MG63 (cell line): ENCODE results near the gene BBOF1. TPM values are rescaled to one million over a fixed set of nuclear protein-coding genes. Genes with fewer than 3 reads are reported as not detected.
A peak's percentile ranks its signal among the peaks of the same experiment; 100 is the strongest.
"Not testable (repeated sequence)": the region's sequence is repeated elsewhere in the genome, so short reads cannot be mapped to it uniquely, and the experiment has no call there.

Experiments
- DNase-seq: peaks from one replicate; pipeline ENCODE4 v3.0.0-alpha.2; 2020
- H3K27me3 ChIP-seq: fragments of 250-450 bp; sonication (Bioruptor Pico); 2 replicates; pipeline ENCODE4 v1.5.1; 2020; ENCODE audit warnings: mild to moderate bottlenecking, moderate library complexity
- H3K36me3 ChIP-seq: fragments of 250-450 bp; sonication (Bioruptor Pico); 2 replicates; pipeline ENCODE4 v1.5.1; 2020; ENCODE audit warnings: mild to moderate bottlenecking, moderate library complexity
- H3K4me3 ChIP-seq: fragments of 250-450 bp; sonication (Bioruptor Pico); 2 replicates; pipeline ENCODE4 v1.5.1; 2020; ENCODE audit warnings: mild to moderate bottlenecking, moderate library complexity
- H3K9me3 ChIP-seq: fragments of 250-450 bp; sonication (Bioruptor Pico); 2 replicates; pipeline ENCODE4 v1.5.1; 2020; ENCODE audit warnings: mild to moderate bottlenecking, moderate library complexity
- total RNA-seq: library from RNA; depleted of rRNA; stranded (reverse); fragments of >200 nt; shearing (Covaris generic); gene quantifications from 2 replicates; pipeline ENCODE4 v1.2.3, GENCODE V29; 2014; ENCODE audit warnings: low replicate concordance; rRNA removed

BBOF1 gene
- total RNA-seq = 0.92 and 5.5 TPM in 2 replicates

GRCh38 chr14:74018586-74019407 is at the start of gene BBOF1, which contains the start of gene ENTPD5:
TSS of gene BBOF1 (plus strand) at chr14:74019349. CDS start at chr14:74019479, 130 bp downstream.
TSS of gene ENTPD5 (minus strand) at chr14:74019288. CDS start at chr14:73988102, 31,186 bp downstream.
- Histone ChIP-seq H3K4me3 (peak within 1 kb of the TSS; percentile 86), H3K27me3 (no peaks in the 10 kb centered on the region), H3K36me3 (no peaks in the 10 kb centered on the region), H3K9me3 (no peaks in the 10 kb centered on the region)
- DNase-seq = peak; percentile 83

GRCh38 chr14:73973497-73973896 is 45.7 kb upstream of the BBOF1 start:
- DNase-seq = no peak
- no peaks in the 10 kb centered on the region for H3K36me3 ChIP-seq

GRCh38 chr14:73976125-73976524 is 43.0 kb upstream of the BBOF1 start:
- Histone ChIP-seq H3K36me3 (no peaks in the 10 kb centered on the region), H3K27me3 (no peaks in the 10 kb centered on the region), H3K4me3 (no peak overlapping the region), H3K9me3 (no peaks in the 10 kb centered on the region)
- no peak for DNase-seq

More at GRCh38 chr14:73973497-73973896, 45.7 kb upstream of the BBOF1 start:
- Histone ChIP-seq H3K4me3 (no peak overlapping the region), H3K9me3 (no peaks in the 10 kb centered on the region), H3K27me3 (no peaks in the 10 kb centered on the region)

GRCh38 chr14:73977896-73978295 is 41.3 kb upstream of the BBOF1 start:
- DNase-seq = no peak
- Histone ChIP-seq H3K36me3 (no peaks in the 10 kb centered on the region), H3K9me3 (no peaks in the 10 kb centered on the region), H3K27me3 (no peaks in the 10 kb centered on the region), H3K4me3 (no peak overlapping the region)

- Histone ChIP-seq H3K9me3 (no peaks in the 10 kb centered on the region), H3K4me3 (no peak overlapping the region), H3K36me3 (no peaks in the 10 kb centered on the region), H3K27me3 (no peaks in the 10 kb centered on the region)
- DNase-seq = no peak
Measured at GRCh38 chr14:73988065-73988464, 31.1 kb upstream of the BBOF1 start.

- not testable (repeated sequence) for DNase-seq, H3K4me3 ChIP-seq, H3K27me3 ChIP-seq, H3K9me3 ChIP-seq, H3K36me3 ChIP-seq
Measured at GRCh38 chr14:73988656-73989055, 30.5 kb upstream of the BBOF1 start.

GRCh38 chr14:73991092-73991491 is 28.1 kb upstream of the BBOF1 start:
- no peak for DNase-seq
- Histone ChIP-seq H3K36me3 (no peaks in the 10 kb centered on the region), H3K9me3 (no peaks in the 10 kb centered on the region), H3K27me3 (no peaks in the 10 kb centered on the region), H3K4me3 (no peak overlapping the region)

GRCh38 chr14:73994926-73995325 is 24.2 kb upstream of the BBOF1 start:
- not testable (repeated sequence) for H3K9me3 ChIP-seq, H3K27me3 ChIP-seq, H3K36me3 ChIP-seq, DNase-seq, H3K4me3 ChIP-seq

- Histone ChIP-seq H3K4me3 (no peak overlapping the region), H3K36me3 (no peaks in the 10 kb centered on the region), H3K9me3 (no peaks in the 10 kb centered on the region), H3K27me3 (no peaks in the 10 kb centered on the region)
- DNase-seq = no peak
Measured at GRCh38 chr14:73995977-73996378, 23.2 kb upstream of the BBOF1 start.

- Histone ChIP-seq H3K4me3 (no peak overlapping the region), H3K27me3 (no peaks in the 10 kb centered on the region), H3K9me3 (no peaks in the 10 kb centered on the region), H3K36me3 (no peaks in the 10 kb centered on the region)
- DNase-seq = no peak
Measured at GRCh38 chr14:73996731-73997107, 22.4 kb upstream of the BBOF1 start.

- H3K27me3 ChIP-seq = no peaks in the 10 kb centered on the region
- no peaks in the 10 kb centered on the region for H3K9me3 ChIP-seq
- H3K36me3 ChIP-seq = no peaks in the 10 kb centered on the region
- H3K4me3 ChIP-seq = no peak overlapping the region
- no peak for DNase-seq
Measured at GRCh38 chr14:73997108-73997943, 21.8 kb upstream of the BBOF1 start.

- DNase-seq = no peak
- H3K9me3 ChIP-seq = no peaks in the 10 kb centered on the region
- H3K4me3 ChIP-seq = no peak overlapping the region
- no peaks in the 10 kb centered on the region for H3K27me3 ChIP-seq
- H3K36me3 ChIP-seq = no peaks in the 10 kb centered on the region
Measured at GRCh38 chr14:73997944-73998447, 21.2 kb upstream of the BBOF1 start.

GRCh38 chr14:73998726-73999125 is 20.4 kb upstream of the BBOF1 start:
- Histone ChIP-seq H3K4me3 (no peak overlapping the region), H3K9me3 (no peaks in the 10 kb centered on the region), H3K36me3 (no peaks in the 10 kb centered on the region), H3K27me3 (no peaks in the 10 kb centered on the region)
- no peak for DNase-seq

- H3K9me3 ChIP-seq, H3K36me3 ChIP-seq, H3K4me3 ChIP-seq, H3K27me3 ChIP-seq, DNase-seq: not testable (repeated sequence)
Measured at GRCh38 chr14:74005664-74006063, 13.5 kb upstream of the BBOF1 start.

GRCh38 chr14:74008843-74009499 is 10.2 kb upstream of the BBOF1 start:
- no peaks in the 10 kb centered on the region for H3K27me3 ChIP-seq
- H3K36me3 ChIP-seq = no peaks in the 10 kb centered on the region
- H3K9me3 ChIP-seq = no peaks in the 10 kb centered on the region
- H3K4me3 ChIP-seq = no peak overlapping the region
- DNase-seq = no peak

- no peaks in the 10 kb centered on the region for H3K27me3 ChIP-seq
- H3K36me3 ChIP-seq = no peaks in the 10 kb centered on the region
- H3K4me3 ChIP-seq = no peak overlapping the region
- H3K9me3 ChIP-seq = no peaks in the 10 kb centered on the region
- DNase-seq = no peak
Measured at GRCh38 chr14:74014299-74014698, 4.8 kb upstream of the BBOF1 start.

- no peaks in the 10 kb centered on the region for H3K36me3 ChIP-seq
- H3K27me3 ChIP-seq = no peaks in the 10 kb centered on the region
- DNase-seq = no peak
- H3K4me3 ChIP-seq = no peak overlapping the region
- no peaks in the 10 kb centered on the region for H3K9me3 ChIP-seq
Measured at GRCh38 chr14:74015176-74015575, 4.0 kb upstream of the BBOF1 start.
